Colonic mucosa (tissue), 4 donors: ENCODE measurements around the gene PPP1R14D. TPM values are rescaled to one million over a fixed set of nuclear protein-coding genes. Genes with fewer than 3 reads are reported as not detected.

Experiments used
- DNase-seq: peaks from one replicate; pipeline ENCODE4 v3.0.0-alpha.2; 2020
- H3K27ac ChIP-seq: fragments of 200-600 bp; one replicate; pipeline ENCODE4 v1.8.0; 2021
- H3K27me3 ChIP-seq: fragments of 200-600 bp; one replicate; pipeline ENCODE4 v1.8.0; 2021
- H3K36me3 ChIP-seq: fragments of 200-600 bp; one replicate; pipeline ENCODE4 v1.8.0; 2021
- H3K4me1 ChIP-seq: fragments of 200-600 bp; one replicate; pipeline ENCODE4 v1.8.0; 2021; ENCODE audit warnings: mild to moderate bottlenecking
- H3K4me3 ChIP-seq: fragments of 200-600 bp; one replicate; pipeline ENCODE4 v1.8.0; 2021
- H3K9ac ChIP-seq, 2 donors: one replicate each; pipeline ENCODE4 v1.7.0; 2013; ENCODE audit warnings: control low read depth in 2 of 2, low read depth in 2 of 2, low read length in 2 of 2
- H3K9me3 ChIP-seq: fragments of 200-600 bp; one replicate; pipeline ENCODE4 v1.8.0; 2021
- intact Hi-C: fragments of 100-400 bp; cut with DNase I; formaldehyde crosslinking; loops from one replicate; pipeline ENCODE4 v1.14.1; 2022
- total RNA-seq, 2 donors: library from RNA; stranded (reverse); fragmentation: NEBNext Ultra II Directional in 1 of 2; extraction: Animal tissue kit (Norgen Biotek cat#: 25700) in 1 of 2; gene quantifications; one replicate each; pipeline ENCODE4 v1.2.1, GENCODE V29; 2021
- TF ChIP-seq, protein P1 (sequence below): fragments of 200-600 bp; IDR thresholded peaks from one replicate; pipeline ENCODE4 v1.8.0; 2022; ENCODE audit warnings: antibody characterized with exemption, mild to moderate bottlenecking
- donor health status: healthy.
- donor health status: DM: no; HTN: no; CAD: no.
- donor health status: DM: no; HTN: no; CAD: no.

The PPP1R14D gene
- total RNA-seq, 2 donors from 2014 or later: 137 to 166 TPM

DNA sequence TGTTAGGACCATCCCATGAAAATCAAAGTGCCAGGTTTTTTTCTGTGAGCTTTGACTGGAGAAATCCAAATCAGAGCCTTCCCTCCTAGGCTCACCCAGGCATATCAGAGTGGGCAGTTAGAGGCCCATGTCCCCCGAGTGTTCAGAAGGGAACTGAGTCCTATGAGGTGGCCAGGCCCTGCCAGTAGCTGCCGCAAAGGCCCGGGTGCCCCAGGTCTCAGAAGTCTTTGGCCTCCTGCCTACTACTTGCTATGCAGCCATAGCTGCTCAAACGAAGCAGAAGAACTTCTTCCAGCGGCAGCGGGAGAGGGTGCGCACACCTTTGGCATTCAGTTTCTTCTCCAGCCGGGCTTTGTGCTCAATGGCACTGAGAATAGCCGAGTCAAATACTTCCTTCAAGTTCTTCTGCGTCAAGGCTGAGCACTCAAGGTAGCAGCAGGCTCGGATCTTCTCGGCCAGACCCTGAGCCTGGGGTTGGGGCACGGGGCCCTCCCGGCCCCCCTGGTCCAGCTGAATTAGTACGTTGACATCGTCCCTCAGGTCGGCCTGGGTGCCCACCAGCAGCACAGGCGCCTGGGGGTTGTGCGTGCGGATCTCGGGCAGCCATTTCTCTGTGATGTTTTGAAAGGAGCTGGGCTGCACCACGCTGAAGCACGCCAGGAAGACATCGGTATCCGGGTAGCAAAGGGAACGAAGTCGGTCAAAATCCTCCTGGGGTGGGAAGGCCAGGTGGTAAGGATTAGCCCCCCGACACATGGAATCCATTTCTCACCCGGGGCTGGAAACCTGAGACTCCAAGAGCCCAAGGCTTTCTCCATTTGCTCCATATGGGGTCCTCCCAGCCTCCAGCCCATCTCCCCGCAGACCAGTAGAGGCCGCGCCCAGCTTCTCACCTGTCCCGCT, 44.5 kb upstream of the PPP1R14D start:
- TF ChIP-seq, protein P1, sequence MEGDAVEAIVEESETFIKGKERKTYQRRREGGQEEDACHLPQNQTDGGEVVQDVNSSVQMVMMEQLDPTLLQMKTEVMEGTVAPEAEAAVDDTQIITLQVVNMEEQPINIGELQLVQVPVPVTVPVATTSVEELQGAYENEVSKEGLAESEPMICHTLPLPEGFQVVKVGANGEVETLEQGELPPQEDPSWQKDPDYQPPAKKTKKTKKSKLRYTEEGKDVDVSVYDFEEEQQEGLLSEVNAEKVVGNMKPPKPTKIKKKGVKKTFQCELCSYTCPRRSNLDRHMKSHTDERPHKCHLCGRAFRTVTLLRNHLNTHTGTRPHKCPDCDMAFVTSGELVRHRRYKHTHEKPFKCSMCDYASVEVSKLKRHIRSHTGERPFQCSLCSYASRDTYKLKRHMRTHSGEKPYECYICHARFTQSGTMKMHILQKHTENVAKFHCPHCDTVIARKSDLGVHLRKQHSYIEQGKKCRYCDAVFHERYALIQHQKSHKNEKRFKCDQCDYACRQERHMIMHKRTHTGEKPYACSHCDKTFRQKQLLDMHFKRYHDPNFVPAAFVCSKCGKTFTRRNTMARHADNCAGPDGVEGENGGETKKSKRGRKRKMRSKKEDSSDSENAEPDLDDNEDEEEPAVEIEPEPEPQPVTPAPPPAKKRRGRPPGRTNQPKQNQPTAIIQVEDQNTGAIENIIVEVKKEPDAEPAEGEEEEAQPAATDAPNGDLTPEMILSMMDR: no peak
- intact Hi-C loops: no loop called here
- H3K9ac ChIP-seq: peak overlapping the region; percentile 54 to 55
- H3K27me3 ChIP-seq: no peaks in the 10 kb centered on the region
- no peaks in the 10 kb centered on the region for H3K36me3 ChIP-seq
- H3K27ac ChIP-seq: peak overlapping the region; percentile 74
- H3K9me3 ChIP-seq: no peaks in the 10 kb centered on the region
- H3K4me3 ChIP-seq: peak overlapping the region; percentile 55
- H3K4me1 ChIP-seq: peaks cover 4% of the 10 kb centered on the region
- no peak for DNase-seq

DNA sequence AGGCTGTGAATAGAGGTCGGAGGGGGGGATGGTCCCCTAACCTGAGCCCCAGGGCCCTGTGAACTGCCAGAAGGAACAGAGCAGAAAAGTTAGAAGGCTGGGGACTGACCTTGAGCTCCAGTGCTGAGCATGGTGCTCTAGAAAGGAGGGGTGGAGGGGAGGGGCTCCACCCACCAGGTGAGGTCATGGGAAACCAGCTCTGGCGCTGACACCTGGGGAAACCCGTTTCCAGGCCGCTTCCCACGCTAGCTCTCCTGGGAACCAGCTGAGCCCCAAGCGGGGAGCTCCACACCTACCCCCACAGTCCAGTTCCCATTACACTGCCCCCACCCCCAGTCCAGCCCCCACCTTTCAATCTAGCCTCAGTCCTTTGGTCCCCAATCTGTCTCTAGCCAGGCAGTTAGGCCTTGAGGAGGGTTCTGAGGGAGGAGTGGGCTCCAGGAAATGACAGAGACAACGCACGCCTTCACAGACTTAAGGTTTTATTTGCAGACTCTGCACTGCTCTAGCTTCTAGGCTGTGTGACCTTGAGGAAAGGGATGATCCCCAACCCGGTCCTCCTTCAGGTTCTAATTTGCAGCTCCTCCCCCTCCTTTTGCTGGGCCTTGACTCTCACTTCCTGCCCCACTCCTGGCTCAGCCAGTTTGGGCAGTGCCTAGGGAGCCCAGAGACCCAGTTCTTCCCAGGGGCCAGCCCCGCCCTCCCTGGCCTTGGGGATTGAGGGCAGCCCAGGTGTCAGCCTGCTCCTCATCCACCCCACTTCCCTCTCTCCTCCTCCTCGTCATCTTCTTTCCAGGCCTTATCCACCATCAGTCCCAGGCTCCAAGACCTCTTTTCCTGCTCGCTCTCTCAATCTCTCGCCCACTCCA, 43.5 kb upstream of the PPP1R14D start:
- intact Hi-C loops: no loop called here
- Histone ChIP-seq H3K9ac (peak overlapping the region in 1 of 2 donors; percentile 48), H3K4me3 (peak overlapping the region; percentile 55)

DNA sequence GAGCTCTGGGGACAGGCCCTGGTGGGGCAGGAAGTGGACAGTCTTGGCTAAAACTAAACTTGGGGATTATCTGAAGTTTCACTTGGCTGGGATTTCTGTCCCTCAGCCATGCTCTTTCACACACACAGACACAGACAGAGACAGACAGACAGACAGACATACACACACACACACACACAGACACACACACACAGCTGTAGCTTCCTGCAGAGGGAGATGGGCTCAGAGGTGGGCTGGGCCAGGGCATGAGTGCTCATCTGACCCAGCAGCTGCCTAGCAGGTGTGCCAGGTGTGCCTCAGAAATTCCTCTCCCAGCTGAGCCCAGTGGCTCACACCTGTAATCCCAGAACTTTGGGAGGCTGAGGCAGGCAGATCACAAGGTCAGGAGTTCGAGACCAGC, 42.2 kb upstream of the PPP1R14D start:
- H3K27ac ChIP-seq: no peak overlapping the region
- peaks cover 4% of the 10 kb centered on the region for H3K4me1 ChIP-seq
- TF ChIP-seq, protein P1: no peak
- H3K4me3 ChIP-seq: no peak overlapping the region
- no peaks in the 10 kb centered on the region for H3K9me3 ChIP-seq
- peak overlapping the region in 1 of 2 donors; percentile 13 for H3K9ac ChIP-seq
- no peaks in the 10 kb centered on the region for H3K36me3 ChIP-seq
- no peaks in the 10 kb centered on the region for H3K27me3 ChIP-seq
- intact Hi-C loops: no loop called here
- no peak for DNase-seq

More for the DNA sequence above, 43.5 kb upstream of the PPP1R14D start:
- no peaks in the 10 kb centered on the region for H3K27me3 ChIP-seq
- H3K36me3 ChIP-seq: no peaks in the 10 kb centered on the region
- TF ChIP-seq, protein P1: no peak
- DNase-seq: peak; percentile 86
- peak overlapping the region; percentile 74 for H3K27ac ChIP-seq
- H3K9me3 ChIP-seq: no peaks in the 10 kb centered on the region
- H3K4me1 ChIP-seq: peaks cover 4% of the 10 kb centered on the region

DNA sequence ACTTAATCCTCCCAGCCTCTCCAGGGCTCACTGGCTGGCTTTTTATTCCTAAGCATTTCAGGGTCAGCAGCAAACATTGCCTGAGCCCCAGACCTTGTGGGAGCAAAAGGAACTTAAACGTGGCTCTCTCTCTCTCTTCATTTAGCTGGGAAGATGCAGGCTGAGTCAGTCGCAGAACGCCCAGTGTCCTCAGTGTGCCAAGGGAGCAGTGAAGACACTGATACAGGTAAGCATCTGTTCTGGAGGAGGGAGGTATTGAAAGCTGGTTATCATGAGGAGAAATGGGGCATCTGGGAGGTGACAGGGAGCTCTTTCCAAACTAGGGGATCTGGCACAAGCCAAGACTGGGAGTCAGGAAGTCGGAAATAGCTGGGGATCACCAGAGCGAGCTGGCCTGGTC, 41.2 kb upstream of the PPP1R14D start:
- Histone ChIP-seq H3K36me3 (no peaks in the 10 kb centered on the region), H3K27me3 (no peaks in the 10 kb centered on the region), H3K27ac (no peak overlapping the region), H3K4me1 (peaks cover 4% of the 10 kb centered on the region), H3K9ac (no peak overlapping the region), H3K9me3 (no peaks in the 10 kb centered on the region), H3K4me3 (no peak overlapping the region)
- TF ChIP-seq, protein P1: no peak
- no peak for DNase-seq
- intact Hi-C loops: no loop called here

DNA sequence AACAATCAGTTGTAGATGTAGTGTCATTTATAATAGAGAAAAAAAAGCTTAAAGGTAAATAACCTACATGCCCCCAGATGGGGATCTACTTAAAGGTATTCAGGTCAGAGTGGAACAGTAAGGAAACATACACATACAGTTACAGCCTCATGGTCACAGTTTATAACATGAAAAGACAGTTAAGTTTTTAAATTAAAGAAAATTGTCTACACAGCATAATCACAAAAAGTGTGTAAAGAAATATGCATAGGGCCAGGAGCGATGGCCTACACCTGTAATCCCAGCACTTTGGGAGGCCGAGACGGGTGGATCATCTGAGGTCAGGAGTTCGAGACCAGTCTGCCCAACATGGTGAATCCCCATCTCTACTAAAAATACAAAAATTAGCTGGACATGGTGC, 38.7 kb upstream of the PPP1R14D start:
- Histone ChIP-seq H3K9ac (no peak overlapping the region), H3K27me3 (no peaks in the 10 kb centered on the region), H3K27ac (no peak overlapping the region), H3K4me1 (no peaks in the 10 kb centered on the region), H3K36me3 (no peaks in the 10 kb centered on the region), H3K9me3 (no peaks in the 10 kb centered on the region), H3K4me3 (no peak overlapping the region)
- intact Hi-C loops: no loop called here
- TF ChIP-seq, protein P1: no peak
- DNase-seq: no peak
